Measurements from ENCODE around the gene ANK2.

Gene ANK2

GRCh38 chr4:113405874-113406722 is 356.6 kb downstream of the ANK2 start:
- no peak for DNase-seq

GRCh38 chr4:113406723-113407016 is 357.2 kb downstream of the ANK2 start:
- DNase-seq, result no peak

GRCh38 chr4:113407409-113407808 is 358.0 kb downstream of the ANK2 start:
- no peak for DNase-seq

GRCh38 chr4:113409181-113409580 is 359.7 kb downstream of the ANK2 start:
- DNase-seq, result no peak

- no peak for DNase-seq
Measured at GRCh38 chr4:113410686-113411085, 361.2 kb downstream of the ANK2 start.

- no peak for DNase-seq
Measured at GRCh38 chr4:113411496-113411938, 362.1 kb downstream of the ANK2 start.

- DNase-seq, result no peak
Measured at GRCh38 chr4:113419631-113420030, 370.2 kb downstream of the ANK2 start.

GRCh38 chr4:113420938-113421337 is 371.5 kb downstream of the ANK2 start:
- no peak for DNase-seq

GRCh38 chr4:113423631-113424030 is 374.2 kb downstream of the ANK2 start:
- no peak for DNase-seq

GRCh38 chr4:113433116-113433515 is 383.7 kb downstream of the ANK2 start:
- no peak for DNase-seq
